ENCODE results near the gene PRKG1.

- TF ChIP-seq POLR2AphosphoS5 (IDR thresholded peaks at IDR 0.05; ENCODE audit: low read depth, low read length), result no peak
- no peak for TF ChIP-seq POLR2A (IDR thresholded peaks at IDR 0.05; ENCODE audit: low read depth, low read length)
Observed at GRCh38 chr10:52098130-52098529, 1023.8 kb downstream of the PRKG1 start.
